Parathyroid adenoma (tissue), 2 donors: Measurements from ENCODE around the gene KITLG.

Experiments used
- H2AFZ ChIP-seq: fragments of 300-600 bp; sonication (generic); one replicate; pipeline ENCODE4 v1.7.0; 2017; ENCODE audit warnings: antibody characterized with exemption, mild to moderate bottlenecking
- H3K27ac ChIP-seq: fragments of 300-600 bp; sonication (generic); one replicate; pipeline ENCODE4 v1.7.0; 2017
- H3K27me3 ChIP-seq: fragments of 300-600 bp; sonication (generic); one replicate; pipeline ENCODE4 v1.7.0; 2017; ENCODE audit warnings: low read length; ENCODE audit not compliant: control insufficient read depth, insufficient read depth
- H3K36me3 ChIP-seq: fragments of 300-600 bp; sonication (generic); one replicate; pipeline ENCODE4 v1.7.0; 2017; ENCODE audit warnings: low read length; ENCODE audit not compliant: control insufficient read depth, insufficient read depth
- H3K4me1 ChIP-seq: fragments of 300-600 bp; sonication (generic); one replicate; pipeline ENCODE4 v1.7.0; 2017; ENCODE audit warnings: control low read depth
- H3K4me2 ChIP-seq: fragments of 300-600 bp; sonication (generic); one replicate; pipeline ENCODE4 v1.7.0; 2017; ENCODE audit warnings: low read length
- H3K4me3 ChIP-seq: fragments of 300-600 bp; sonication (generic); one replicate; pipeline ENCODE4 v1.7.0; 2017; ENCODE audit warnings: low read depth, low read length
- H3K79me2 ChIP-seq: fragments of 300-600 bp; sonication (generic); one replicate; pipeline ENCODE4 v1.7.0; 2017; ENCODE audit warnings: control low read depth
- H3K9ac ChIP-seq: fragments of 300-600 bp; sonication (generic); one replicate; pipeline ENCODE4 v1.7.0; 2017; ENCODE audit warnings: mild to moderate bottlenecking
- H3K9me3 ChIP-seq: fragments of 300-600 bp; sonication (generic); one replicate; pipeline ENCODE4 v1.7.0; 2017; ENCODE audit warnings: low read length; ENCODE audit not compliant: control insufficient read depth
- TF ChIP-seq, protein P1 (sequence below): fragments of 300-600 bp; sonication (generic); IDR thresholded peaks from one replicate; pipeline ENCODE4 v1.7.0; 2017; ENCODE audit warnings: antibody characterized with exemption, mild to moderate bottlenecking
- donor health status: primary hyperparathyroidism.

The KITLG gene

DNA sequence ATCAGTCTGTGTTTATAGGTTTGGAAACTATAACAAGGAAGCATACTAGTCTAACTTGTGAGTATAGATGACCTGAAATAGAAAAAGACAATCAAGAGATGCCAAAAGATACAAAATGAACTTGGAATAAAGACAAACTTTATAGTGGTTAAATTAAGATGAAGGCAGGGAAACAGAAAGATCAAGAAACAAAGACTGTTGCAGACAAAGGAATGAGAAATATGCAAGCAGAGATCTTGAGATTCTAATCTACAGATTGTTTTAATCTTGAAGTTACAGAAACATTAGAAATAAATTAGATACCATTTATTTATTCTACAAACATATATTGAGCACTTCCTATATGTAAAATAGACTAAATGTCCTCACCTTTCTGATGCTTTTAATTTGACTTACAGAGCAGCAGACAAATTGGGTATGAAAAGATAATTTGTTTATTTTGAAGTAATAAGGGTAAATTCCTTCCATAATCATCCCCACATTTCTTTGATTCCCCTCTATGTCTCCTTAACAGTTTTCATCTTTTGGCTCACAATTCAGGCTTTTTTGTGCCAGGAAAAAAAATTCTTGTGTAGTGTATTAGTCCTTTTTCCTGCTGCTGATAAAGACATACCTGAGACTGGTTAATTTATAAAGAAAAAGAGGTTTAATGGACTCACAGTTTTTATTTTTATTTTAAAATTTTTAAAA lies 134.4 kb downstream of the KITLG start:
- Histone ChIP-seq H2AFZ (no peak overlapping the region), H3K4me3 (no peak overlapping the region), H3K4me2 (no peak overlapping the region), H3K9ac (no peak overlapping the region), H3K27ac (no peak overlapping the region), H3K27me3 (no peaks in the 10 kb centered on the region), H3K36me3 (no peaks in the 10 kb centered on the region), H3K79me2 (no peaks in the 10 kb centered on the region), H3K4me1 (no peaks in the 10 kb centered on the region), H3K9me3 (no peaks in the 10 kb centered on the region)
- TF ChIP-seq, protein P1, sequence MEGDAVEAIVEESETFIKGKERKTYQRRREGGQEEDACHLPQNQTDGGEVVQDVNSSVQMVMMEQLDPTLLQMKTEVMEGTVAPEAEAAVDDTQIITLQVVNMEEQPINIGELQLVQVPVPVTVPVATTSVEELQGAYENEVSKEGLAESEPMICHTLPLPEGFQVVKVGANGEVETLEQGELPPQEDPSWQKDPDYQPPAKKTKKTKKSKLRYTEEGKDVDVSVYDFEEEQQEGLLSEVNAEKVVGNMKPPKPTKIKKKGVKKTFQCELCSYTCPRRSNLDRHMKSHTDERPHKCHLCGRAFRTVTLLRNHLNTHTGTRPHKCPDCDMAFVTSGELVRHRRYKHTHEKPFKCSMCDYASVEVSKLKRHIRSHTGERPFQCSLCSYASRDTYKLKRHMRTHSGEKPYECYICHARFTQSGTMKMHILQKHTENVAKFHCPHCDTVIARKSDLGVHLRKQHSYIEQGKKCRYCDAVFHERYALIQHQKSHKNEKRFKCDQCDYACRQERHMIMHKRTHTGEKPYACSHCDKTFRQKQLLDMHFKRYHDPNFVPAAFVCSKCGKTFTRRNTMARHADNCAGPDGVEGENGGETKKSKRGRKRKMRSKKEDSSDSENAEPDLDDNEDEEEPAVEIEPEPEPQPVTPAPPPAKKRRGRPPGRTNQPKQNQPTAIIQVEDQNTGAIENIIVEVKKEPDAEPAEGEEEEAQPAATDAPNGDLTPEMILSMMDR, result no peak

DNA sequence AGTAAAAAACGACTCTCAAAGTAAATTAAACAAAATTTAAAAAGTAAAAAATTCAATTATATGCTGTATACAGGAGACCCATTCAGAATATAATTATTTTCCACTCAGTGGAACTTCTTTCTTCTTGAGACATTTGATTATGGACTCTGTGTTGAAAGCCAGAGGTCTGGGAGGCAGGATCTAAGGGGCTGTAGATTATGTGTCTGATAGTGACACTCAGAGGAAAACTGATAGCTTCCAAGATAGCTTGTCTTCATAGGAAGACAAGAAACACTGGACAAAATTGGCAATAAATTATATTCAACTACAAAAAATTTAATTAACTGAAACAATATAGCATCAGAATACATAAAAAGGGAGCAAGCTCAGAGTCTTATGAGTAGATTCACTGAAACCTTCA lies 135.8 kb downstream of the KITLG start:
- Histone ChIP-seq H3K9me3 (no peaks in the 10 kb centered on the region), H2AFZ (no peak overlapping the region), H3K4me2 (no peak overlapping the region), H3K27ac (no peak overlapping the region), H3K36me3 (no peaks in the 10 kb centered on the region), H3K9ac (no peak overlapping the region), H3K4me3 (no peak overlapping the region), H3K4me1 (no peaks in the 10 kb centered on the region), H3K27me3 (no peaks in the 10 kb centered on the region), H3K79me2 (no peaks in the 10 kb centered on the region)
- TF ChIP-seq, protein P1, result no peak
